GM21528 (cell line): ENCODE results near the gene DYNLRB1.
"Not testable (repeated sequence)": the region's sequence is repeated elsewhere in the genome, so short reads cannot be mapped to it uniquely, and the experiment has no call there.

Source experiments
- ATAC-seq: cut with Tn5 transposase; IDR thresholded peaks from one replicate; pipeline ENCODE4 v1.9.1; 2021; ENCODE audit warnings: mild to moderate bottlenecking, moderate library complexity; ENCODE audit not compliant: unreplicated experiment, low FRiP score

The DYNLRB1 gene

GRCh38 chr20:34510575-34510974, 5.6 kb upstream of the DYNLRB1 start:
- no peak for ATAC-seq

- ATAC-seq = no peak
Observed at GRCh38 chr20:34511891-34512265, 4.3 kb upstream of the DYNLRB1 start.

GRCh38 chr20:34512266-34512954, 3.8 kb upstream of the DYNLRB1 start:
- ATAC-seq = no peak

- ATAC-seq = no peak
Observed at GRCh38 chr20:34512955-34513419, 3.2 kb upstream of the DYNLRB1 start.

GRCh38 chr20:34514034-34514433, 2.2 kb upstream of the DYNLRB1 start:
- not testable (repeated sequence) for ATAC-seq

GRCh38 chr20:34514897-34515483, 1.2 kb upstream of the DYNLRB1 start:
- ATAC-seq = no peak

GRCh38 chr20:34515484-34516246, 557 bp upstream of the DYNLRB1 start:
- ATAC-seq = peak; percentile 49

GRCh38 chr20:34517114-34517505, 888 bp downstream of the DYNLRB1 start:
- ATAC-seq = no peak

- ATAC-seq = not testable (repeated sequence)
Observed at GRCh38 chr20:34518863-34519262, 2.6 kb downstream of the DYNLRB1 start.

- ATAC-seq = not testable (repeated sequence)
Observed at GRCh38 chr20:34519841-34520240, 3.6 kb downstream of the DYNLRB1 start.

GRCh38 chr20:34522969-34523871, 7.0 kb downstream of the DYNLRB1 start:
- ATAC-seq = no peak

- ATAC-seq = no peak
Observed at GRCh38 chr20:34524426-34524825, 8.2 kb downstream of the DYNLRB1 start.

- ATAC-seq = no peak
Observed at GRCh38 chr20:34525342-34525708, 9.1 kb downstream of the DYNLRB1 start.

GRCh38 chr20:34525709-34526416, 9.6 kb downstream of the DYNLRB1 start:
- no peak for ATAC-seq

- no peak for ATAC-seq
Observed at GRCh38 chr20:34526466-34526865, 10.2 kb downstream of the DYNLRB1 start.

- ATAC-seq = no peak
Observed at GRCh38 chr20:34527016-34527415, 10.8 kb downstream of the DYNLRB1 start.

GRCh38 chr20:34528921-34529297, 12.7 kb downstream of the DYNLRB1 start:
- no peak for ATAC-seq

- ATAC-seq = no peak
Observed at GRCh38 chr20:34529742-34530141, 13.5 kb downstream of the DYNLRB1 start.

GRCh38 chr20:34530342-34530741, 14.1 kb downstream of the DYNLRB1 start:
- no peak for ATAC-seq
